Peyer's patch (tissue), 4 donors: Measurements from ENCODE around the gene PRR23E.

Experiments
- POLR2A ChIP-seq, 2 donors: fragments of 450-650 bp; IDR thresholded peaks; one replicate each; pipeline ENCODE4 v1.5.1; 2017; ENCODE audit warnings: antibody characterized with exemption in 2 of 2, mild to moderate bottlenecking in 2 of 2, moderate library complexity in 2 of 2
- TF ChIP-seq, protein P1 (sequence below), 6 experiments: fragments of 450-650 bp in 4 of 6; fragments of 200-600 bp in 2 of 6; sonication (generic) in 1 of 6; IDR thresholded peaks; one replicate each; pipeline ENCODE4 v1.5.1; 2017 to 2019; ENCODE audit warnings: antibody characterized with exemption in 6 of 6, mild to moderate bottlenecking in 3 of 6, moderate library complexity in 1 of 6

GRCh38 chr3:127221037-127221436 is 28.1 kb downstream of the PRR23E start:
- TF ChIP-seq, protein P1, sequence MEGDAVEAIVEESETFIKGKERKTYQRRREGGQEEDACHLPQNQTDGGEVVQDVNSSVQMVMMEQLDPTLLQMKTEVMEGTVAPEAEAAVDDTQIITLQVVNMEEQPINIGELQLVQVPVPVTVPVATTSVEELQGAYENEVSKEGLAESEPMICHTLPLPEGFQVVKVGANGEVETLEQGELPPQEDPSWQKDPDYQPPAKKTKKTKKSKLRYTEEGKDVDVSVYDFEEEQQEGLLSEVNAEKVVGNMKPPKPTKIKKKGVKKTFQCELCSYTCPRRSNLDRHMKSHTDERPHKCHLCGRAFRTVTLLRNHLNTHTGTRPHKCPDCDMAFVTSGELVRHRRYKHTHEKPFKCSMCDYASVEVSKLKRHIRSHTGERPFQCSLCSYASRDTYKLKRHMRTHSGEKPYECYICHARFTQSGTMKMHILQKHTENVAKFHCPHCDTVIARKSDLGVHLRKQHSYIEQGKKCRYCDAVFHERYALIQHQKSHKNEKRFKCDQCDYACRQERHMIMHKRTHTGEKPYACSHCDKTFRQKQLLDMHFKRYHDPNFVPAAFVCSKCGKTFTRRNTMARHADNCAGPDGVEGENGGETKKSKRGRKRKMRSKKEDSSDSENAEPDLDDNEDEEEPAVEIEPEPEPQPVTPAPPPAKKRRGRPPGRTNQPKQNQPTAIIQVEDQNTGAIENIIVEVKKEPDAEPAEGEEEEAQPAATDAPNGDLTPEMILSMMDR (IDR thresholded peaks at IDR 0.05) = no peak
- TF ChIP-seq POLR2A (IDR thresholded peaks at IDR 0.05) = no peak
